ENCODE data around the gene RAB30.
"Not testable (repeated sequence)": the region's sequence is repeated elsewhere in the genome, so short reads cannot be mapped to it uniquely, and the experiment has no call there.

The RAB30 gene

GRCh38 chr11:83036701-83037100 lies 35.0 kb downstream of the RAB30 start:
- no peak for DNase-seq

GRCh38 chr11:83035070-83035854 lies 36.4 kb downstream of the RAB30 start:
- no peak for DNase-seq

- no peak for DNase-seq
Measured at GRCh38 chr11:83034673-83035014, 37.1 kb downstream of the RAB30 start.

- DNase-seq = no peak
Measured at GRCh38 chr11:83033972-83034672, 37.6 kb downstream of the RAB30 start.

GRCh38 chr11:83033371-83033770 lies 38.3 kb downstream of the RAB30 start:
- DNase-seq = no peak

GRCh38 chr11:83031127-83031526 lies 40.6 kb downstream of the RAB30 start:
- DNase-seq = no peak

GRCh38 chr11:83027794-83028193 lies 43.9 kb downstream of the RAB30 start:
- DNase-seq = no peak

- no peak for DNase-seq
Measured at GRCh38 chr11:83027289-83027688, 44.4 kb downstream of the RAB30 start.

- DNase-seq = no peak
Measured at GRCh38 chr11:83026229-83026628, 45.5 kb downstream of the RAB30 start.

GRCh38 chr11:83025267-83025704 lies 46.4 kb downstream of the RAB30 start:
- DNase-seq = peak; percentile 47 to 57

GRCh38 chr11:83024270-83024854 lies 47.3 kb downstream of the RAB30 start:
- DNase-seq = no peak

GRCh38 chr11:83023410-83023809 lies 48.3 kb downstream of the RAB30 start:
- DNase-seq = no peak

- DNase-seq = no peak
Measured at GRCh38 chr11:83021780-83022125, 49.9 kb downstream of the RAB30 start.

- no peak for DNase-seq
Measured at GRCh38 chr11:83020942-83021779, 50.5 kb downstream of the RAB30 start.

GRCh38 chr11:83019888-83020579 lies 51.7 kb downstream of the RAB30 start:
- no peak for DNase-seq

- DNase-seq = no peak
Measured at GRCh38 chr11:83014951-83015350, 56.7 kb downstream of the RAB30 start.

- DNase-seq = no peak
Measured at GRCh38 chr11:83012168-83013067, 59.3 kb downstream of the RAB30 start.

GRCh38 chr11:83011333-83012167 lies 60.1 kb downstream of the RAB30 start:
- DNase-seq = peak in 1 of 2 experiments; percentile 14

GRCh38 chr11:83009999-83010398 lies 61.7 kb downstream of the RAB30 start:
- DNase-seq = no peak

GRCh38 chr11:83009136-83009535 lies 62.6 kb downstream of the RAB30 start:
- DNase-seq = not testable (repeated sequence)

- DNase-seq = no peak
Measured at GRCh38 chr11:83008581-83008923, 63.1 kb downstream of the RAB30 start.

All from NCI-H2081 (cell line).